HepG2 (cell line): Measurements from ENCODE around the gene VAMP5. TPM values are rescaled to one million over a fixed set of nuclear protein-coding genes. Genes with fewer than 3 reads are reported as not detected.

Experiments
- ATAD3A ChIP-seq: sonication (generic); formaldehyde crosslinking; IDR thresholded peaks from 2 replicates; pipeline ENCODE4 v1.4.0; 2020; ENCODE audit warnings: missing genetic modification reagents
- DR1 ChIP-seq: sonication (generic); formaldehyde crosslinking; IDR thresholded peaks from 2 replicates; pipeline ENCODE4 v1.8.0; 2021; ENCODE audit warnings: mild to moderate bottlenecking, missing genetic modification reagents, inconsistent platforms
- FIP1L1 ChIP-seq: fragments of 200-400 bp; formaldehyde crosslinking; IDR thresholded peaks from 2 replicates; pipeline ENCODE4 v1.6.1; 2018; ENCODE audit warnings: low read depth, mild to moderate bottlenecking, low read length, moderate library complexity, borderline replicate concordance; ENCODE audit not compliant: insufficient read depth
- HHEX ChIP-seq: IDR thresholded peaks from 2 replicates; pipeline ENCODE4 v1.6.1; 2016; ENCODE audit warnings: control low read depth
- HNF4A ChIP-seq: sonication (generic); formaldehyde crosslinking; IDR thresholded peaks from 2 replicates; pipeline ENCODE4 v1.4.0; 2020; ENCODE audit warnings: missing genetic modification reagents
- MZF1 ChIP-seq: sonication (generic); formaldehyde crosslinking; IDR thresholded peaks from 2 replicates; pipeline ENCODE4 v1.8.1; 2023; ENCODE audit warnings: mild to moderate bottlenecking, missing genetic modification reagents, borderline replicate concordance
- RAD51 ChIP-seq: fragments of 450-650 bp; IDR thresholded peaks from 2 replicates; pipeline ENCODE4 v1.6.1; 2016; ENCODE audit warnings: borderline replicate concordance
- SAP130 ChIP-seq: IDR thresholded peaks from 2 replicates; pipeline ENCODE4 v1.6.1; 2016; ENCODE audit warnings: low read depth
- SMAD3 ChIP-seq: sonication (generic); formaldehyde crosslinking; IDR thresholded peaks from 2 replicates; pipeline ENCODE4 v1.4.0; 2020; ENCODE audit warnings: missing genetic modification reagents
- SP140L ChIP-seq: sonication (generic); formaldehyde crosslinking; IDR thresholded peaks from 2 replicates; pipeline ENCODE4 v1.4.0; 2020; ENCODE audit warnings: missing genetic modification reagents, borderline replicate concordance
- TARDBP ChIP-seq: sonication (generic); formaldehyde crosslinking; IDR thresholded peaks from 2 replicates; pipeline ENCODE4 v1.8.0; 2022; ENCODE audit warnings: mild to moderate bottlenecking, missing genetic modification reagents
- ZNF232 ChIP-seq: sonication (generic); formaldehyde crosslinking; IDR thresholded peaks from 2 replicates; pipeline ENCODE4 v1.4.0; 2020; ENCODE audit warnings: missing genetic modification reagents, borderline replicate concordance
- ZNF614 ChIP-seq: IDR thresholded peaks from 2 replicates; pipeline ENCODE4 v1.6.1; 2018; ENCODE audit warnings: missing biosample characterization, missing genetic modification reagents, inconsistent platforms, borderline replicate concordance
- ZNF772 ChIP-seq: sonication (generic); formaldehyde crosslinking; IDR thresholded peaks from 2 replicates; pipeline ENCODE4 v1.5.0; 2020; ENCODE audit warnings: mild to moderate bottlenecking, missing genetic modification reagents
- polyA plus RNA-seq, 8 experiments: library from polyadenylated mRNA; depleted of rRNA in 3 of 8; stranded (reverse) in 7 of 8; unstranded in 1 of 8; fragments of >200 nt; fragmentation: Illumina TruSeq in 4 of 8; extraction: Trizol in 4 of 8; gene quantifications; 2 replicates each; pipeline versions ENCODE4 v1.2.1 to v1.2.3, GENCODE V29; 2011 to 2016; ENCODE audit warnings: low read depth in 4 of 8, missing spikeins in 1 of 8, mixed read lengths in 1 of 8; ENCODE audit not compliant: insufficient read depth in 1 of 8
- total RNA-seq, 5 experiments: library from RNA; depleted of rRNA; stranded (reverse); fragments of >200 nt; fragmentation: Illumina TruSeq; extraction: Trizol; gene quantifications; 2 replicates each; pipeline ENCODE4 v1.2.3, GENCODE V29; 2016; ENCODE audit warnings: low read depth in 1 of 5
- TF ChIP-seq, protein P1 (sequence below), 2 experiments: fragments of 450-650 bp in 1 of 2; sonication (generic) in 1 of 2; formaldehyde crosslinking; IDR thresholded peaks; 2 replicates each; pipeline versions ENCODE4 v1.5.0 to v1.8.0; 2020 to 2022; ENCODE audit warnings: mild to moderate bottlenecking in 1 of 2, missing genetic modification reagents in 1 of 2
- TF ChIP-seq, protein P2 (sequence below): fragments of 450-650 bp; IDR thresholded peaks from 2 replicates; pipeline ENCODE4 v1.6.1; 2017
- TF ChIP-seq, protein P3 (sequence below): sonication (generic); formaldehyde crosslinking; IDR thresholded peaks from 2 replicates; pipeline ENCODE4 v1.8.0; 2022; ENCODE audit warnings: missing genetic modification reagents, mild to moderate bottlenecking, inconsistent platforms, borderline replicate concordance
- TF ChIP-seq, protein P4 (sequence below): sonication (generic); formaldehyde crosslinking; IDR thresholded peaks from 2 replicates; pipeline ENCODE4 v1.4.0; 2020; ENCODE audit warnings: missing genetic modification reagents, borderline replicate concordance
- TF ChIP-seq, protein P5 (sequence below): sonication (generic); formaldehyde crosslinking; IDR thresholded peaks from 2 replicates; pipeline ENCODE4 v1.4.0; 2020; ENCODE audit warnings: mild to moderate bottlenecking, missing genetic modification reagents, borderline replicate concordance

Gene VAMP5
- total and polyA plus RNA-seq, 2 of the 13 experiments (the other 11 are each of a cell fraction or from before 2014, with no cell fraction given) = 7.2 to 56.7 TPM

GRCh38 chr2:85558160-85558559, 26.1 kb upstream of the VAMP5 start (continued):
- TF ChIP-seq, protein P1, sequence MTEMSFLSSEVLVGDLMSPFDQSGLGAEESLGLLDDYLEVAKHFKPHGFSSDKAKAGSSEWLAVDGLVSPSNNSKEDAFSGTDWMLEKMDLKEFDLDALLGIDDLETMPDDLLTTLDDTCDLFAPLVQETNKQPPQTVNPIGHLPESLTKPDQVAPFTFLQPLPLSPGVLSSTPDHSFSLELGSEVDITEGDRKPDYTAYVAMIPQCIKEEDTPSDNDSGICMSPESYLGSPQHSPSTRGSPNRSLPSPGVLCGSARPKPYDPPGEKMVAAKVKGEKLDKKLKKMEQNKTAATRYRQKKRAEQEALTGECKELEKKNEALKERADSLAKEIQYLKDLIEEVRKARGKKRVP (CRISPR knock-in tag; IDR thresholded peaks at IDR 0.05) = 0 out of 4 replicates have a peak, but pooled peaks of 1 of the 2 experiments have one; percentile 33
- TF ChIP-seq, protein P2, sequence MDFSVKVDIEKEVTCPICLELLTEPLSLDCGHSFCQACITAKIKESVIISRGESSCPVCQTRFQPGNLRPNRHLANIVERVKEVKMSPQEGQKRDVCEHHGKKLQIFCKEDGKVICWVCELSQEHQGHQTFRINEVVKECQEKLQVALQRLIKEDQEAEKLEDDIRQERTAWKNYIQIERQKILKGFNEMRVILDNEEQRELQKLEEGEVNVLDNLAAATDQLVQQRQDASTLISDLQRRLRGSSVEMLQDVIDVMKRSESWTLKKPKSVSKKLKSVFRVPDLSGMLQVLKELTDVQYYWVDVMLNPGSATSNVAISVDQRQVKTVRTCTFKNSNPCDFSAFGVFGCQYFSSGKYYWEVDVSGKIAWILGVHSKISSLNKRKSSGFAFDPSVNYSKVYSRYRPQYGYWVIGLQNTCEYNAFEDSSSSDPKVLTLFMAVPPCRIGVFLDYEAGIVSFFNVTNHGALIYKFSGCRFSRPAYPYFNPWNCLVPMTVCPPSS = no peak
- TF ChIP-seq ZNF772 (CRISPR knock-in tag) (no peak), RAD51 (no peak), ZNF614 (CRISPR knock-in tag) (no peak), SAP130 (CRISPR knock-in tag) (peak; percentile 52; the same call in 1 of the 2 replicates), ZNF232 (CRISPR knock-in tag) (no peak), SMAD3 (CRISPR knock-in tag) (no peak), TARDBP (CRISPR knock-in tag) (0 out of 2 replicates have a peak, but pooled peaks have one; percentile 14), FIP1L1 (no peak), HHEX (no peak), SP140L (CRISPR knock-in tag) (no peak), HNF4A (CRISPR knock-in tag) (peak; percentile 42), MZF1 (CRISPR knock-in tag) (no peak), DR1 (no peak), ATAD3A (no peak)
- TF ChIP-seq, protein P3, sequence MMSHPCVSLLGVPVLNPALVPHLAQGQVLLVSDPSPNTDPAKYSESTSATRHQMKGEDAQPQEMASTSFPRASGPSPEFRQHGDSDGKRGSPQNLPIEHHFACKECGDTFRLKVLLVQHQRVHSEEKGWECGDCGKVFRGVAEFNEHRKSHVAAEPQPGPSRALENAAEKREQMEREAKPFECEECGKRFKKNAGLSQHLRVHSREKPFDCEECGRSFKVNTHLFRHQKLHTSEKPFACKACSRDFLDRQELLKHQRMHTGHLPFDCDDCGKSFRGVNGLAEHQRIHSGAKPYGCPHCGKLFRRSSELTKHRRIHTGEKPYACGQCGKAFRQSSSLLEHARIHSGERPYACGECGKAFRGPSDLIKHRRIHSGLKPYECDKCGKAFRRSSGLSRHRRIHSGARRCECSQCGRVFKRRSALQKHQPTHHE (CRISPR knock-in tag) = no peak
- TF ChIP-seq, protein P4, sequence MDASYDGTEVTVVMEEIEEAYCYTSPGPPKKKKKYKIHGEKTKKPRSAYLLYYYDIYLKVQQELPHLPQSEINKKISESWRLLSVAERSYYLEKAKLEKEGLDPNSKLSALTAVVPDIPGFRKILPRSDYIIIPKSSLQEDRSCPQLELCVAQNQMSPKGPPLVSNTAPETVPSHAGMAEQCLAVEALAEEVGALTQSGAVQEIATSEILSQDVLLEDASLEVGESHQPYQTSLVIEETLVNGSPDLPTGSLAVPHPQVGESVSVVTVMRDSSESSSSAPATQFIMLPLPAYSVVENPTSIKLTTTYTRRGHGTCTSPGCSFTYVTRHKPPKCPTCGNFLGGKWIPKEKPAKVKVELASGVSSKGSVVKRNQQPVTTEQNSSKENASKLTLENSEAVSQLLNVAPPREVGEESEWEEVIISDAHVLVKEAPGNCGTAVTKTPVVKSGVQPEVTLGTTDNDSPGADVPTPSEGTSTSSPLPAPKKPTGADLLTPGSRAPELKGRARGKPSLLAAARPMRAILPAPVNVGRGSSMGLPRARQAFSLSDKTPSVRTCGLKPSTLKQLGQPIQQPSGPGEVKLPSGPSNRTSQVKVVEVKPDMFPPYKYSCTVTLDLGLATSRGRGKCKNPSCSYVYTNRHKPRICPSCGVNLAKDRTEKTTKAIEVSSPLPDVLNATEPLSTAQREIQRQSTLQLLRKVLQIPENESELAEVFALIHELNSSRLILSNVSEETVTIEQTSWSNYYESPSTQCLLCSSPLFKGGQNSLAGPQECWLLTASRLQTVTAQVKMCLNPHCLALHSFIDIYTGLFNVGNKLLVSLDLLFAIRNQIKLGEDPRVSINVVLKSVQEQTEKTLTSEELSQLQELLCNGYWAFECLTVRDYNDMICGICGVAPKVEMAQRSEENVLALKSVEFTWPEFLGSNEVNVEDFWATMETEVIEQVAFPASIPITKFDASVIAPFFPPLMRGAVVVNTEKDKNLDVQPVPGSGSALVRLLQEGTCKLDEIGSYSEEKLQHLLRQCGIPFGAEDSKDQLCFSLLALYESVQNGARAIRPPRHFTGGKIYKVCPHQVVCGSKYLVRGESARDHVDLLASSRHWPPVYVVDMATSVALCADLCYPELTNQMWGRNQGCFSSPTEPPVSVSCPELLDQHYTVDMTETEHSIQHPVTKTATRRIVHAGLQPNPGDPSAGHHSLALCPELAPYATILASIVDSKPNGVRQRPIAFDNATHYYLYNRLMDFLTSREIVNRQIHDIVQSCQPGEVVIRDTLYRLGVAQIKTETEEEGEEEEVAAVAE (CRISPR knock-in tag) = no peak
- TF ChIP-seq, protein P5, sequence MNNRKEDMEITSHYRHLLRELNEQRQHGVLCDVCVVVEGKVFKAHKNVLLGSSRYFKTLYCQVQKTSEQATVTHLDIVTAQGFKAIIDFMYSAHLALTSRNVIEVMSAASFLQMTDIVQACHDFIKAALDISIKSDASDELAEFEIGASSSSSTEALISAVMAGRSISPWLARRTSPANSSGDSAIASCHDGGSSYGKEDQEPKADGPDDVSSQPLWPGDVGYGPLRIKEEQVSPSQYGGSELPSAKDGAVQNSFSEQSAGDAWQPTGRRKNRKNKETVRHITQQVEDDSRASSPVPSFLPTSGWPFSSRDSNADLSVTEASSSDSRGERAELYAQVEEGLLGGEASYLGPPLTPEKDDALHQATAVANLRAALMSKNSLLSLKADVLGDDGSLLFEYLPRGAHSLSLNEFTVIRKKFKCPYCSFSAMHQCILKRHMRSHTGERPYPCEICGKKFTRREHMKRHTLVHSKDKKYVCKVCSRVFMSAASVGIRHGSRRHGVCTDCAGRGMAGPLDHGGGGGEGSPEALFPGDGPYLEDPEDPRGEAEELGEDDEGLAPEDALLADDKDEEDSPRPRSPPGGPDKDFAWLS = no peak
